Lung (tissue), 12 donors: ENCODE results near the gene SLTM. TPM values are rescaled to one million over a fixed set of nuclear protein-coding genes. Genes with fewer than 3 reads are reported as not detected.

Experiments
- ATAC-seq: fragments of 200-7000 bp; cut with Tn5 transposase; one replicate; pipeline ENCODE4 v1.9.1; 2020; ENCODE audit warnings: moderate number of reproducible peaks; ENCODE audit not compliant: insufficient read depth, low FRiP score
- DNase-seq, 3 donors: peaks; one replicate each; pipeline ENCODE4 v3.0.0-alpha.2; 2013 to 2017
- H3K27ac ChIP-seq, 2 donors: one replicate each; pipeline ENCODE4 v1.5.1; 2013; ENCODE audit warnings: mild to moderate bottlenecking in 2 of 2, moderate library complexity in 2 of 2, control low read depth in 1 of 2, inconsistent platforms in 1 of 2, low read depth in 1 of 2, low read length in 1 of 2
- H3K27me3 ChIP-seq, 3 donors: one replicate each; pipeline ENCODE4 v1.5.1; 2013; ENCODE audit warnings: low read length in 2 of 3; ENCODE audit not compliant: control insufficient read depth in 3 of 3, insufficient read depth in 3 of 3
- H3K36me3 ChIP-seq, 4 donors: one replicate each; pipeline ENCODE4 v1.5.1; 2013; ENCODE audit warnings: low read length in 4 of 4, mild to moderate bottlenecking in 1 of 4, moderate library complexity in 1 of 4; ENCODE audit not compliant: control insufficient read depth in 4 of 4, insufficient read depth in 4 of 4
- H3K4me1 ChIP-seq, 5 donors: one replicate each; pipeline ENCODE4 v1.5.1; 2013; ENCODE audit warnings: low read length in 5 of 5, mild to moderate bottlenecking in 2 of 5, moderate library complexity in 1 of 5; ENCODE audit not compliant: control insufficient read depth in 5 of 5, insufficient read depth in 5 of 5
- H3K4me3 ChIP-seq: one replicate; pipeline ENCODE4 v1.5.1; 2013; ENCODE audit warnings: mild to moderate bottlenecking, control low read depth, moderate library complexity
- H3K9ac ChIP-seq, 2 donors: one replicate each; pipeline ENCODE4 v1.5.1; 2013; ENCODE audit warnings: low read length in 2 of 2, control low read depth in 1 of 2; ENCODE audit not compliant: insufficient read depth in 1 of 2
- H3K9me3 ChIP-seq, 4 donors: one replicate each; pipeline ENCODE4 v1.5.1; 2013; ENCODE audit warnings: low read length in 3 of 4, mild to moderate bottlenecking in 1 of 4, moderate library complexity in 1 of 4; ENCODE audit not compliant: control insufficient read depth in 4 of 4, insufficient read depth in 3 of 4
- WGBS, 2 donors: extraction: QIAGEN DNeasy Blood & Tissue Kit; methylation state at CpG; one replicate each; pipeline ENCODE4 v1.1.7; 2013; 5-methylcytosine and 5-hydroxymethylcytosine counted together
- polyA plus RNA-seq, 2 donors: library from polyadenylated mRNA; stranded (reverse); fragments of 200-250 nt; gene quantifications; one replicate each; pipeline ENCODE4 v1.2.1, GENCODE V29; 2013
- total RNA-seq, 2 donors: library from RNA; depleted of rRNA in 1 of 2; stranded (reverse); fragments of >200 nt in 1 of 2; gene quantifications; one replicate each; pipeline ENCODE4 v1.2.1, GENCODE V29; 2014 to 2021
- TF ChIP-seq, protein P1 (sequence below): IDR thresholded peaks from 2 replicates; pipeline ENCODE4 v1.5.1; 2012; ENCODE audit warnings: mild to moderate bottlenecking; ENCODE audit errors: control extremely low read depth, extremely low read depth
- donor health status: control.
- donor health status: control.
- donor health status: Bipolar disorder and iron deficiency.
- donor health status: healthy.
- donor health status: DM: yes; HTN: yes; CAD: no.

Gene SLTM
- total and polyA plus RNA-seq, 4 donors = 46.0 to 164 (median 67.4) TPM

DNA sequence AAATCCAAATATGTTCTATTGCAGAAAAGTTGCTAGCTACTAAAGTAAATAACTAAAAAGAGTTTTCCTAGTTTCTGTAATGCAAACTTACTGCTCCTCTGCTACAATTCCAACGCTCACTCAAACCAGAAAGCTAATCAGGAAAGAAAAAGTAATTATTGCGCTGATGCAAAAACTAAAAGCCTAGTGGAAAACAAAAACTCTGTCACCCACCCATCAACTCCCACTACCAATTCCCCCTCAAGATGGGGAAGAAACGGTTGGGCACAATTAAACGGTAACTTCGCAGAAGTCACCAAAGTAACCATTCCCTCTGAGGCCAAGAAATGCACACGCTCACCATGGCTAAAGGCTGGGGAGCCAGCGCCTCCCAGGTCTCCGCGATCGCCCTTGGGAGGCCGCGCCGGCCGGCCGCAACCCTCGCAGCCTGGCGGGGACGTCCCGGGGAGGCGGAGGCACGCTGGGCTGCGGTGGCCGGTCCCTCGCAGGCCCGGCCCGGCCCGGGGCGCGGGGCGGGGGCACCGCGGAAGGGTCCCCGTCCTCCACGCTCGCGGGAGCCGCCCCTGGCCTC lies 684 bp downstream of the SLTM start:
- peaks cover 0 to 18% (median 2%) of the 10 kb centered on the region in 5 donors for H3K4me1 ChIP-seq
- H3K36me3 ChIP-seq = peaks cover 2 to 6% (median 3%) of the 10 kb centered on the region in 4 donors
- DNase-seq = peak; percentile 55 to 67 (median 62)
- peak overlapping the region; percentile 86 for H3K4me3 ChIP-seq
- no peak for ATAC-seq
- H3K27me3 ChIP-seq = no peaks in the 10 kb centered on the region
- peak overlapping the region; percentile 91 to 96 for H3K9ac ChIP-seq
- WGBS, 2 donors = 0% methylated on average over 21 to 37 of the region's 37 CpGs
- TF ChIP-seq, protein P1, sequence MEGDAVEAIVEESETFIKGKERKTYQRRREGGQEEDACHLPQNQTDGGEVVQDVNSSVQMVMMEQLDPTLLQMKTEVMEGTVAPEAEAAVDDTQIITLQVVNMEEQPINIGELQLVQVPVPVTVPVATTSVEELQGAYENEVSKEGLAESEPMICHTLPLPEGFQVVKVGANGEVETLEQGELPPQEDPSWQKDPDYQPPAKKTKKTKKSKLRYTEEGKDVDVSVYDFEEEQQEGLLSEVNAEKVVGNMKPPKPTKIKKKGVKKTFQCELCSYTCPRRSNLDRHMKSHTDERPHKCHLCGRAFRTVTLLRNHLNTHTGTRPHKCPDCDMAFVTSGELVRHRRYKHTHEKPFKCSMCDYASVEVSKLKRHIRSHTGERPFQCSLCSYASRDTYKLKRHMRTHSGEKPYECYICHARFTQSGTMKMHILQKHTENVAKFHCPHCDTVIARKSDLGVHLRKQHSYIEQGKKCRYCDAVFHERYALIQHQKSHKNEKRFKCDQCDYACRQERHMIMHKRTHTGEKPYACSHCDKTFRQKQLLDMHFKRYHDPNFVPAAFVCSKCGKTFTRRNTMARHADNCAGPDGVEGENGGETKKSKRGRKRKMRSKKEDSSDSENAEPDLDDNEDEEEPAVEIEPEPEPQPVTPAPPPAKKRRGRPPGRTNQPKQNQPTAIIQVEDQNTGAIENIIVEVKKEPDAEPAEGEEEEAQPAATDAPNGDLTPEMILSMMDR = no peak
- H3K27ac ChIP-seq = peak overlapping the region; percentile 99 to 100
- H3K9me3 ChIP-seq = no peaks in the 10 kb centered on the region

DNA sequence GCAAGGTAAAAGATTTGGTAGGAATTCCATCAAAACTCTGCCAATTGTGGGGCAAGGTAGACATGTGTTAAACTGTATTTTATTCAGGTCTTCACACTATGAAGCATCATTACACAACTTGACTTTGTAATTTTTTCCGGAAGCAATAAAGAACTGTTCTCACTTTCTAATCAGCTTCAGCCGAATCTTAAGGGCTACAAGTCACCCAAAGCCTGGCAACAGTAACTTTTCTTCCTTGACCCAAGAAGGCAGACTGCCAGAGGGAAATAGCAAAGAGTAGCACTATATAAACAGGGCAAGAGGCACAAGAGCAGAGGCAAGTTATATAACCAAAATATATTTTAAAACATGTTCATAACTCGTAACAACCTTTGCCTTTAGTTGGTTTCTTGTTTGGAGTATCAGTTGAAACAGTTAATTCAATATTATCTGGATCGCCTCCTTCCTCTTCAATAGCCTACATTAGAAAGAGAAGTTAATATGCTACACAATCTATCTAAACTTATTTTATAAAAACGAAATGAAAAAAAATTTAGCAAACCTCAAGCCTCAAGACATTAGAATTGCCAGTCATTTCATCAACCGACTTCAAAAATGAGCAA lies 1.4 kb downstream of the SLTM start:
- peak; percentile 26 to 82 (median 78) for DNase-seq
- Histone ChIP-seq H3K36me3 (peaks cover 5 to 9% (median 7%) of the 10 kb centered on the region in 4 donors), H3K9ac (peak overlapping the region; percentile 91 to 96), H3K27ac (peak overlapping the region in 1 of 2 donors; percentile 100), H3K4me1 (peaks cover 0 to 18% (median 2%) of the 10 kb centered on the region in 5 donors), H3K9me3 (no peaks in the 10 kb centered on the region), H3K4me3 (no peak overlapping the region), H3K27me3 (no peaks in the 10 kb centered on the region)
- TF ChIP-seq, protein P1 = no peak
- WGBS, 2 donors = 1% methylated on average over 6 of the region's 6 CpGs
- ATAC-seq = no peak

DNA sequence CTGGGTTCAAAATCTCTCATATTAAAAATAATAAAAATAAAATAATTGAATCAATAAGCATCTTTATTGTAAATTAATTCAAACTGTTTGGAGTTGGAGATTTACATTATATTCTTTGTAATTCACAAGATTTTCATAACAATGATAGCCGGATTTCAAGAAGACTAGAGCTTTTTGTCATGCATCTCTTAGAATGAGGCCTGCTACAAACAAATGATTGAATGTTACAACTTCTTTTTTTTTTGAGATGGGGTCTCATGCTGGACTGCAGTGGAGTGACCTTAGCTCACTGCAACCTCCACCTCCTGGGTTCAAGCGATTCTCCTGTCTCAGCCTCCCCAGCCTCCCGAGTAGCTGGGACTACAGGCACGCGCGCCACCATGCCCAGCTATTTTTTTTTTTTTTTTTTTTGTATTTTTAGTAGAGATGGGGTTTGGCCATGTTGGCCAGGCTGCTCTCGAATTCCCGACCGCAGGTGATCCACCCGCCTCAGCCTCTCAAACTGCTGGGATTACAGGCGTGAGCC lies 3.5 kb downstream of the SLTM start:
- TF ChIP-seq, protein P1 = no peak
- peaks cover 6 to 13% (median 10%) of the 10 kb centered on the region in 4 donors for H3K36me3 ChIP-seq
- H3K9me3 ChIP-seq = no peaks in the 10 kb centered on the region
- WGBS, 2 donors = 94 to 98% methylated on average over 11 of the region's 11 CpGs
- DNase-seq (no peak), ATAC-seq (no peak)
- H3K4me1 ChIP-seq = peaks cover 0 to 18% (median 2%) of the 10 kb centered on the region in 5 donors
- no peak overlapping the region for H3K9ac ChIP-seq
- no peak overlapping the region for H3K4me3 ChIP-seq
- no peak overlapping the region for H3K27ac ChIP-seq
- no peaks in the 10 kb centered on the region for H3K27me3 ChIP-seq
